ENCODE data around the gene GALNTL6. TPM values are rescaled to one million over a fixed set of nuclear protein-coding genes. Genes with fewer than 3 reads are reported as not detected.
"Not testable (repeated sequence)": the region's sequence is repeated elsewhere in the genome, so short reads cannot be mapped to it uniquely, and the experiment has no call there.

GALNTL6 gene
- total and polyA plus RNA-seq, 2 experiments from 2014 or later, result 0.38 to 0.40 TPM

GRCh38 chr4:172887358-172887757 lies 1074.2 kb downstream of the GALNTL6 start:
- not testable (repeated sequence) for H3K27ac Mint-ChIP-seq, ATAC-seq, H3K4me3 Mint-ChIP-seq

DNA sequence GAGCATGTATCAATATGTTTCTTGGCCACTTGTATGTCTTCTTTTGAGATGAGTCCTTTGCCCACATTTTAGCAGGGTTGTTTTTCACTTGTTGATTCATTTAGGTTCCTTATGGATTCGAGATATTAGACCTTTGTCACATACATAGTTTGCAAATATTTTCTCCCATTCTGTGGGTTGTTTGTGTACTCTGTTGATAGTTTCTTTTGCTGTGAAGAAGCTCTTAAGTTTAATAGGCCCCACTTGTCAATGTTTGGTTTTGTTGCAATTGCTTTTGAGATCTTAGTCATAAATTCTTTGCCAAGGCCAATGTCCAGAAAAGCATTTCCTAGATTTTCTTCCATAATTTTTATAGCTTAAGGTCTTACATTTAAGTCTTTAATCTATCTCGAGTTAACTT lies 1074.8 kb downstream of the GALNTL6 start:
- no peaks in the 10 kb centered on the region for H3K9me3 Mint-ChIP-seq
- H4K20me1 ChIP-seq (replicated peaks; ENCODE audit: insufficient read depth), result no peaks in the 10 kb centered on the region
- H3K27ac ChIP-seq (ENCODE audit: low read depth), result no peak overlapping the region
- H3K79me2 ChIP-seq (replicated peaks; ENCODE audit: insufficient read depth), result no peaks in the 10 kb centered on the region
- H3K4me1 ChIP-seq (ENCODE audit: insufficient read depth), result no peaks in the 10 kb centered on the region
- DNase-seq (ENCODE audit: low spot score) (no peak), ATAC-seq (no peak)
- no peak for TF ChIP-seq NANOG (IDR thresholded peaks at IDR 0.05; ENCODE audit: borderline replicate concordance)
- TF ChIP-seq EZH2phosphoT487 (IDR thresholded peaks at IDR 0.05; ENCODE audit: unreplicated experiment), result no peak
- no peak for TF ChIP-seq ZNF114 (CRISPR knock-in tag; IDR thresholded peaks at IDR 0.05)
- TF ChIP-seq ZNF462 (CRISPR knock-in tag; IDR thresholded peaks at IDR 0.05), result no peak
- no peak for TF ChIP-seq POLR2AphosphoS5 (IDR thresholded peaks at IDR 0.05; ENCODE audit: low read depth)
- no peak for TF ChIP-seq STAT1 (IDR thresholded peaks at IDR 0.05; ENCODE audit: unreplicated experiment)
- TF ChIP-seq, protein P1, sequence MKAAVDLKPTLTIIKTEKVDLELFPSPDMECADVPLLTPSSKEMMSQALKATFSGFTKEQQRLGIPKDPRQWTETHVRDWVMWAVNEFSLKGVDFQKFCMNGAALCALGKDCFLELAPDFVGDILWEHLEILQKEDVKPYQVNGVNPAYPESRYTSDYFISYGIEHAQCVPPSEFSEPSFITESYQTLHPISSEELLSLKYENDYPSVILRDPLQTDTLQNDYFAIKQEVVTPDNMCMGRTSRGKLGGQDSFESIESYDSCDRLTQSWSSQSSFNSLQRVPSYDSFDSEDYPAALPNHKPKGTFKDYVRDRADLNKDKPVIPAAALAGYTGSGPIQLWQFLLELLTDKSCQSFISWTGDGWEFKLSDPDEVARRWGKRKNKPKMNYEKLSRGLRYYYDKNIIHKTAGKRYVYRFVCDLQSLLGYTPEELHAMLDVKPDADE (IDR thresholded peaks at IDR 0.05), result no peak
- TF ChIP-seq CREB1 (CRISPR knock-in tag; IDR thresholded peaks at IDR 0.05; ENCODE audit: low read depth), result no peak
- TF ChIP-seq CTCF (conservative IDR thresholded peaks at IDR 0.05; ENCODE audit: low read depth in 2 of 2), result no peak
- no peaks in the 10 kb centered on the region for H3K4me1 Mint-ChIP-seq
- H2AFZ ChIP-seq, result no peak overlapping the region
- H3K4me3 Mint-ChIP-seq, result no peak overlapping the region
- no peaks in the 10 kb centered on the region for H3K27me3 ChIP-seq (ENCODE audit: insufficient read depth)
- H3K4me2 ChIP-seq, result no peak overlapping the region
- H3K36me3 Mint-ChIP-seq (ENCODE audit: low read depth), result no peaks in the 10 kb centered on the region
- no peak overlapping the region for H3K4me3 ChIP-seq
- no peaks in the 10 kb centered on the region for H3K9me2 ChIP-seq (ENCODE audit: insufficient read depth)
- H3K27ac Mint-ChIP-seq, result no peak overlapping the region
- no peaks in the 10 kb centered on the region for H3K27me3 Mint-ChIP-seq (ENCODE audit: insufficient read depth, low read depth, poor library complexity)
- no peaks in the 10 kb centered on the region for H3K36me3 ChIP-seq (ENCODE audit: insufficient read depth)
- no peaks in the 10 kb centered on the region for H3F3A ChIP-seq (replicated peaks; ENCODE audit: low read depth)

More at GRCh38 chr4:172887358-172887757, 1074.2 kb downstream of the GALNTL6 start:
- H3K36me3 ChIP-seq (ENCODE audit: insufficient read depth); H3K4me2 ChIP-seq; H3K27me3 Mint-ChIP-seq (ENCODE audit: insufficient read depth, low read depth, poor library complexity); H2AFZ ChIP-seq; H4K20me1 ChIP-seq (replicated peaks; ENCODE audit: insufficient read depth); H3K4me1 Mint-ChIP-seq; H3K9me3 Mint-ChIP-seq; H3K9me2 ChIP-seq (ENCODE audit: insufficient read depth); H3K79me2 ChIP-seq (replicated peaks; ENCODE audit: insufficient read depth); H3K4me1 ChIP-seq (ENCODE audit: insufficient read depth); H3K36me3 Mint-ChIP-seq (ENCODE audit: low read depth); H3K27me3 ChIP-seq (ENCODE audit: insufficient read depth); H3F3A ChIP-seq (replicated peaks; ENCODE audit: low read depth); DNase-seq (ENCODE audit: low spot score); H3K27ac ChIP-seq (ENCODE audit: low read depth); H3K4me3 ChIP-seq: not testable (repeated sequence)
